GM23338 (cell line): ENCODE results near the gene LMOD3. TPM values are rescaled to one million over a fixed set of nuclear protein-coding genes. Genes with fewer than 3 reads are reported as not detected.

Experiments used
- ATAC-seq: fragments of 200-7000 bp; cut with Tn5 transposase; 3 replicates; pipeline ENCODE4 v1.9.1; 2020
- DNase-seq: peaks from one replicate; pipeline ENCODE4 v3.0.0-alpha.2; 2015; ENCODE audit warnings: low spot score
- H2AFZ ChIP-seq: fragments of 200-600 bp; sonication (generic); 2 replicates; pipeline ENCODE4 v1.8.0; 2016; ENCODE audit warnings: antibody characterized with exemption, mild to moderate bottlenecking, moderate library complexity
- H3F3A ChIP-seq: fragments of 200-600 bp; sonication (generic); replicated peaks from 2 replicates; pipeline ENCODE4 v1.8.0; 2017; ENCODE audit warnings: antibody characterized with exemption, mixed run types, low read depth
- H3K27ac ChIP-seq: fragments of 200-600 bp; sonication (generic); 2 replicates; pipeline ENCODE4 v1.6.1; 2016; ENCODE audit warnings: low read depth
- H3K27me3 ChIP-seq: fragments of 200-600 bp; sonication (generic); 2 replicates; pipeline ENCODE4 v1.8.0; 2016; ENCODE audit warnings: mild to moderate bottlenecking, mixed run types, moderate library complexity; ENCODE audit not compliant: insufficient read depth
- H3K36me3 ChIP-seq: fragments of 200-600 bp; sonication (generic); 2 replicates; pipeline ENCODE4 v1.8.0; 2016; ENCODE audit warnings: mild to moderate bottlenecking; ENCODE audit not compliant: insufficient read depth
- H3K4me1 ChIP-seq: fragments of 200-600 bp; sonication (generic); 2 replicates; pipeline ENCODE4 v1.8.0; 2016; ENCODE audit warnings: mild to moderate bottlenecking, moderate library complexity; ENCODE audit not compliant: insufficient read depth
- H3K4me2 ChIP-seq: fragments of 200-600 bp; sonication (generic); 2 replicates; pipeline ENCODE4 v1.7.1; 2017; ENCODE audit warnings: mixed run types
- H3K4me3 ChIP-seq: fragments of 200-600 bp; sonication (generic); 2 replicates; pipeline ENCODE4 v1.6.1; 2016; ENCODE audit warnings: mixed run types
- H3K79me2 ChIP-seq: fragments of 200-600 bp; sonication (generic); replicated peaks from 2 replicates; pipeline ENCODE4 v1.8.0; 2017; ENCODE audit warnings: mild to moderate bottlenecking; ENCODE audit not compliant: insufficient read depth
- H3K9me2 ChIP-seq: fragments of 200-600 bp; sonication (generic); 2 replicates; pipeline ENCODE4 v1.8.0; 2017; ENCODE audit not compliant: insufficient read depth
- H4K20me1 ChIP-seq: fragments of 200-600 bp; sonication (generic); replicated peaks from 2 replicates; pipeline ENCODE4 v1.8.0; 2017; ENCODE audit warnings: mild to moderate bottlenecking; ENCODE audit not compliant: insufficient read depth
- H3K27ac Mint-ChIP-seq: 2 replicates; pipeline ENCODE4 v1.8.0; 2020; ENCODE audit warnings: inconsistent platforms, mild to moderate bottlenecking, moderate library complexity, mixed read lengths
- H3K27me3 Mint-ChIP-seq: 3 replicates; pipeline ENCODE4 v1.8.0; 2022; ENCODE audit warnings: low read depth, mild to moderate bottlenecking, moderate library complexity, mixed read lengths, inconsistent platforms; ENCODE audit not compliant: insufficient read depth, poor library complexity
- H3K36me3 Mint-ChIP-seq: 3 replicates; pipeline ENCODE4 v1.8.0; 2021; ENCODE audit warnings: low read depth, mild to moderate bottlenecking, inconsistent platforms, moderate library complexity, mixed read lengths
- H3K4me1 Mint-ChIP-seq: 3 replicates; pipeline ENCODE4 v1.8.0; 2020; ENCODE audit warnings: mild to moderate bottlenecking, inconsistent platforms, mixed read lengths
- H3K4me3 Mint-ChIP-seq: 3 replicates; pipeline ENCODE4 v1.8.0; 2021; ENCODE audit warnings: moderate library complexity, mild to moderate bottlenecking, inconsistent platforms, mixed read lengths
- H3K9me3 Mint-ChIP-seq: 3 replicates; pipeline ENCODE4 v1.8.0; 2020; ENCODE audit warnings: moderate library complexity, mild to moderate bottlenecking, inconsistent platforms, mixed read lengths
- CREB1 ChIP-seq: fragments of 250-450 bp; sonication (Bioruptor Pico); IDR thresholded peaks from 2 replicates; pipeline ENCODE4 v1.5.0; 2020; ENCODE audit warnings: low read depth, mild to moderate bottlenecking, moderate library complexity
- ETS1 ChIP-seq: IDR thresholded peaks from 2 replicates; pipeline ENCODE4 v1.6.1; 2016; ENCODE audit warnings: antibody characterized with exemption
- EZH2phosphoT487 ChIP-seq: fragments of 200-600 bp; sonication (generic); IDR thresholded peaks from one replicate; pipeline ENCODE4 v1.8.1; 2018; ENCODE audit warnings: antibody characterized with exemption; ENCODE audit not compliant: unreplicated experiment
- JUNB ChIP-seq: IDR thresholded peaks from one replicate; pipeline ENCODE4 v1.6.1; 2016; ENCODE audit warnings: antibody characterized with exemption; ENCODE audit not compliant: unreplicated experiment
- NANOG ChIP-seq: IDR thresholded peaks from 2 replicates; pipeline ENCODE4 v1.6.1; 2016; ENCODE audit warnings: antibody characterized with exemption, borderline replicate concordance
- POLR2AphosphoS5 ChIP-seq: IDR thresholded peaks from 2 replicates; pipeline ENCODE4 v1.6.1; 2016; ENCODE audit warnings: antibody characterized with exemption, low read depth
- REST ChIP-seq: IDR thresholded peaks from one replicate; pipeline ENCODE4 v1.6.1; 2018; ENCODE audit warnings: antibody characterized with exemption; ENCODE audit not compliant: unreplicated experiment
- STAT1 ChIP-seq: IDR thresholded peaks from one replicate; pipeline ENCODE4 v1.6.1; 2016; ENCODE audit warnings: antibody characterized with exemption; ENCODE audit not compliant: unreplicated experiment
- ZNF114 ChIP-seq: fragments of 250-450 bp; sonication (Bioruptor Pico); IDR thresholded peaks from 2 replicates; pipeline ENCODE4 v1.5.0; 2020; ENCODE audit warnings: mild to moderate bottlenecking, moderate library complexity
- ZNF331 ChIP-seq: fragments of 250-450 bp; sonication (Bioruptor Pico); IDR thresholded peaks from 2 replicates; pipeline ENCODE4 v1.5.0; 2020; ENCODE audit warnings: low read depth, mild to moderate bottlenecking, moderate library complexity
- polyA plus RNA-seq: library from polyadenylated mRNA; unstranded; fragments of >200 nt; fragmentation: Nextera tagmentation; extraction: Ambion mirVana; gene quantifications from 2 replicates; pipeline ENCODE4 v1.2.1, GENCODE V29; 2016
- total RNA-seq: library from RNA; depleted of rRNA; stranded (reverse); fragments of >200 nt; shearing (Covaris generic); gene quantifications from 2 replicates; pipeline ENCODE4 v1.2.3, GENCODE V29; 2014

The LMOD3 gene
- total and polyA plus RNA-seq, 2 experiments from 2014 or later, result 0.06 TPM; not detected in 1

- peaks cover 50% of the 10 kb centered on the region for H3K4me1 ChIP-seq
- no peaks in the 10 kb centered on the region for H4K20me1 ChIP-seq
- no peaks in the 10 kb centered on the region for H3K27me3 ChIP-seq
- Mint-ChIP-seq H3K27me3 (peaks cover 10% of the 10 kb centered on the region), H3K27ac (0 out of 2 replicates have a peak overlapping the region, but pooled peaks have one; percentile 73), H3K36me3 (no peaks in the 10 kb centered on the region), H3K4me1 (peaks cover 49% of the 10 kb centered on the region), H3K9me3 (no peaks in the 10 kb centered on the region), H3K4me3 (no peak overlapping the region)
- ATAC-seq (no peak), DNase-seq (no peak)
- 0 out of 2 replicates have a peak, but pooled peaks cover 23% of the 10 kb centered on the region for H3K79me2 ChIP-seq
- TF ChIP-seq JUNB (no peak), NANOG (no peak)
- H3K36me3 ChIP-seq, result no peaks in the 10 kb centered on the region
- no peaks in the 10 kb centered on the region for H3F3A ChIP-seq
- H3K9me2 ChIP-seq, result no peaks in the 10 kb centered on the region
- H3K27ac ChIP-seq, result peak overlapping the region; percentile 65; the same call in 1 of the 2 replicates
- H3K4me3 ChIP-seq, result no peak overlapping the region
- H2AFZ ChIP-seq, result no peak overlapping the region
- no peak overlapping the region for H3K4me2 ChIP-seq
These were observed 30.3 kb downstream of the LMOD3 start for GRCh38 chr3:69092030-69092516.

GRCh38 chr3:69091389-69092029 lies 30.9 kb downstream of the LMOD3 start:
- no peak overlapping the region for H2AFZ ChIP-seq
- H3K4me1 ChIP-seq, result peaks cover 45% of the 10 kb centered on the region
- DNase-seq, result no peak
- TF ChIP-seq REST (no peak), ETS1 (no peak), CREB1 (CRISPR knock-in tag) (no peak), ZNF114 (CRISPR knock-in tag) (no peak), STAT1 (no peak), ZNF331 (CRISPR knock-in tag) (no peak), POLR2AphosphoS5 (no peak), EZH2phosphoT487 (no peak)
- no peaks in the 10 kb centered on the region for H3K36me3 Mint-ChIP-seq
- no peaks in the 10 kb centered on the region for H4K20me1 ChIP-seq
- no peak overlapping the region for H3K4me3 ChIP-seq
- peak overlapping the region; percentile 65; the same call in 1 of the 2 replicates for H3K27ac ChIP-seq
- no peak overlapping the region for H3K27ac Mint-ChIP-seq
- H3K79me2 ChIP-seq, result 0 out of 2 replicates have a peak, but pooled peaks cover 24% of the 10 kb centered on the region
- no peak overlapping the region for H3K4me3 Mint-ChIP-seq
- H3K27me3 ChIP-seq, result no peaks in the 10 kb centered on the region
- ATAC-seq, result no peak
- no peaks in the 10 kb centered on the region for H3K9me3 Mint-ChIP-seq
- no peaks in the 10 kb centered on the region for H3K9me2 ChIP-seq
- H3K4me1 Mint-ChIP-seq, result peaks cover 43% of the 10 kb centered on the region
- H3F3A ChIP-seq, result no peaks in the 10 kb centered on the region
- no peak overlapping the region for H3K4me2 ChIP-seq
- peaks cover 9% of the 10 kb centered on the region for H3K27me3 Mint-ChIP-seq
- no peaks in the 10 kb centered on the region for H3K36me3 ChIP-seq
